T-helper 2 cell treated with Interferon-gamma antibody and Interleukin-4, amounts not matched to agents 5 μg/mL and 100 μg/mL, for 36 hours (primary cell): ENCODE measurements around the gene SULT1E1.

Experiments used
- DNase-seq: peaks from one replicate; pipeline ENCODE4 v3.0.0; 2021; ENCODE audit warnings: low spot score
- H3K27ac Mint-ChIP-seq: one replicate; pipeline ENCODE4 v1.8.0; 2021; ENCODE audit warnings: mild to moderate bottlenecking, mixed read lengths
- H3K27me3 Mint-ChIP-seq: one replicate; pipeline ENCODE4 v1.8.0; 2021; ENCODE audit warnings: low read depth, mixed read lengths
- H3K36me3 Mint-ChIP-seq: one replicate; pipeline ENCODE4 v1.8.0; 2021; ENCODE audit warnings: low read depth, mixed read lengths
- H3K4me1 Mint-ChIP-seq: one replicate; pipeline ENCODE4 v1.8.0; 2021; ENCODE audit warnings: low read depth, mixed read lengths
- H3K4me3 Mint-ChIP-seq: one replicate; pipeline ENCODE4 v1.8.0; 2022; ENCODE audit warnings: mild to moderate bottlenecking, moderate library complexity, mixed read lengths
- H3K9me3 Mint-ChIP-seq: one replicate; pipeline ENCODE4 v1.8.0; 2021; ENCODE audit warnings: mixed read lengths

The SULT1E1 gene

DNA sequence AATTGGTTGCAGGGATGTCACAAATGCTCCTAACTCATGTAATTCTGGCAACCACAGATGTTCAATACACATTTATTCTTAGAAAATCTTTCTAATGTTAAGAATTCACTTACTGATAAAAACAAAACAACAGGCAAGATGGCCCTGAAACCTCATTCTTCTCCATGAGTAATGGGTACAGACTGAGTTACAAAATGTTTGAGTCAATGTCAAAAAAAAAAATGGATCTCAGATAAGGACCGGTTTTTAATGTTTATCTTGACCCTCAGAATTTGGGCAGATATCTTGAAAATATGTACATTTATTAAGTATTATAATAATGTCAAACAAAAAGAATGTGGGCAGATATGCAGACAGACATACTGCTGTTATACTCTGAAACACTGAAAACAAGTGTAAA lies 1.8 kb upstream of the SULT1E1 start:
- Mint-ChIP-seq H3K27ac (no peak overlapping the region), H3K9me3 (no peaks in the 10 kb centered on the region), H3K4me1 (no peaks in the 10 kb centered on the region), H3K36me3 (no peaks in the 10 kb centered on the region), H3K4me3 (no peak overlapping the region), H3K27me3 (no peaks in the 10 kb centered on the region)
- DNase-seq: no peak

DNA sequence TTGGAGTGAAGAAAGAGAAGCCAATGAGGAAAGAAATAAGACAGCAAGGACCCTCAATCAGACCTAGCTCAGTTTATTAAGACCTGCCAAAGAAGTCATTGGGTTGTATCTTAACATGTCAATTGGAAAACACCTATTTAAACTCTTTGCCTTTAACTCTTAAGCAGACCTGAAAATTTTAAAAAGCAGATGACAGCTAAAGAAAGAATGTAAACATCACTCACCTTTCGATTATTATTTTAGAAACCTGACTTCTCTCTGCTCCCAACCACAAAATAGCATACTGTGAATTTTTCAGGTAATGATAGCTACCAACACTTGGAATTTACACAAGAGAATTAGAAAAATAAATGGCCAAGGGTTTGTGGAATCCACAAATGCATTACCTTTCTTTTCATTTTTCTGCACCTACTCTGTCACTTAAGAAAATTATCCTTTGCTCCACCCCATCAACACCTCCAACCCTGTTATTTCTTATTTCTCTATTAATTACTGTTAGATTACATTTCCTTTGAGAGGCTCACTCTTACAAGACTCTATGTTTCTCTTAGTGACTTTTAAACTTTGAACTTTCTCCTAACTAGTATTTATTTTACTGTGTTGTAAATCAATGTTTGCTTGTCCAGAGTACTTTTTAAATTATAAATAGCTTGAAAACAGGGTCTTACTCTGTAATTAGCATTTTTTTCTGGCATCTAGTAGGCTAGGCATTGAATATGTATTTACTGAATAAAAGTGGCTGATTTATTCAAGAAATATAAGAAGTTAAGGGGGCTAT lies 765 bp upstream of the SULT1E1 start:
- Mint-ChIP-seq H3K9me3 (no peaks in the 10 kb centered on the region), H3K4me1 (no peaks in the 10 kb centered on the region), H3K4me3 (no peak overlapping the region), H3K27ac (no peak overlapping the region), H3K27me3 (no peaks in the 10 kb centered on the region), H3K36me3 (no peaks in the 10 kb centered on the region)
- DNase-seq: no peak

DNA sequence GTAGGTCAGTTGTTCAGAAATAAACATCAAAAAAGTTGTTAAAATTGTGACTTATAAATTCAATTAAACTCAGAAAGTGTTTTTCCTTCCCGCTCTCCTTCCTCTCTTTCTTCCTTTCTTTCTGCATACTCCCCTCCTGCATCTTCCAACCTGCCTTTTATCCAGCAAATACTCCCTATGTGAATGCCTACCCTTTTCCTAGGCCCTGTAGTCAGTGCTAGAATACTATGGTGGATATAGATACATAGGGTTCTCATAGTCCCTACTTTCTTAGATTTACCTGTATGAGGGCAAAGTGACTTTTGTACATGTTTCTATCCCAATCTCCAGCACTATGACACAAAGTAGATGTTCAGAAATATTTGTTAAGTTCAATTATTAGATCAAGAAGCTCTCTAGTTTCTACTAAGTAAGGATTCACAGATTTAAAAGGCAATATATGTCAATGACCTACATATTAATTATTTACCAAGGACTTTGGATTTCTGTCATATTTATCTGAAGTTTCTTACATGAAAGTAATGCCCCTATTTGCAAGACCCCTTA lies 732 bp downstream of the SULT1E1 start:
- H3K4me3 Mint-ChIP-seq: no peak overlapping the region
- no peaks in the 10 kb centered on the region for H3K27me3 Mint-ChIP-seq
- H3K4me1 Mint-ChIP-seq: no peaks in the 10 kb centered on the region
- DNase-seq: no peak
- H3K27ac Mint-ChIP-seq: no peak overlapping the region
- H3K36me3 Mint-ChIP-seq: no peaks in the 10 kb centered on the region
- H3K9me3 Mint-ChIP-seq: no peaks in the 10 kb centered on the region

DNA sequence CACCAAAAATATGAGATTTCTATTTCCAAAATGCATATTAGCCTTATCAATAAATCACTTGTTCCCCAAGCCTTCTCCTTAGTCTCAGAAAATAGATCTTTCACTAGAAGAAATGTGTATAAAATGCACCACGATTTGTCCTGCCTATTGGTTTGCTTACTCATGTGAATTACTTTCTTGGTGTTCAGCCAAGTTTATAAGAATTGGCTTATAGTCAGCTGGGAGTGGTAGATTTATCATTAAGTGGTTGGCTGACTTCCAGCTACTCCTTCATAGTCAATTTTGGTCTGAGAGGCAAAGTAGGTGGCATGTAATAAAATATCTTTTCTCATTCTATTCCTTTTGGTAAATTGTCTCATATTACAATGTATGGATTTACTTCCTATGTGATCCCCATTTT lies 1.3 kb downstream of the SULT1E1 start:
- H3K36me3 Mint-ChIP-seq: no peaks in the 10 kb centered on the region
- no peaks in the 10 kb centered on the region for H3K27me3 Mint-ChIP-seq
- DNase-seq: no peak
- H3K4me3 Mint-ChIP-seq: no peak overlapping the region
- H3K9me3 Mint-ChIP-seq: no peaks in the 10 kb centered on the region
- H3K27ac Mint-ChIP-seq: no peak overlapping the region
- no peaks in the 10 kb centered on the region for H3K4me1 Mint-ChIP-seq

DNA sequence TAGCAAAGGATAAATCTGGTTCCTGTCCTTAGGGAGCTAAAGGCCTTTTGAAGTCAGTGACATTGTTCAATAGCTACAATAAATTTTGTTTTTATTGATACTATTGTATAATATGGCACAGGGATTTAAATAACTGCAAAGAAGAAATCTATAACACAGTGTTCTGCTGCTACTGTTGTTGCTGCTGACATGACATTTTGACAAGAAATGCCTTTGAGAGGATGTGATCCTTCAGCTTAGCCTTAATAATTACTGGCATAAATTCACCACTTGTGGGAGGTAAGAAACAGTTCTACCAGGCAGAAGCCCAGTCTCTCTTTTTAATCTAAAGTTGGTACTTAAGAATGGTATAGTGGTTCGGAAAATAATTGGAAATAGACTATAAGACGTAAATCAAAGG lies 4.1 kb downstream of the SULT1E1 start:
- no peaks in the 10 kb centered on the region for H3K36me3 Mint-ChIP-seq
- H3K9me3 Mint-ChIP-seq: no peaks in the 10 kb centered on the region
- no peak for DNase-seq
- H3K4me3 Mint-ChIP-seq: no peak overlapping the region
- no peaks in the 10 kb centered on the region for H3K4me1 Mint-ChIP-seq
- no peak overlapping the region for H3K27ac Mint-ChIP-seq
- H3K27me3 Mint-ChIP-seq: peaks cover 4% of the 10 kb centered on the region

DNA sequence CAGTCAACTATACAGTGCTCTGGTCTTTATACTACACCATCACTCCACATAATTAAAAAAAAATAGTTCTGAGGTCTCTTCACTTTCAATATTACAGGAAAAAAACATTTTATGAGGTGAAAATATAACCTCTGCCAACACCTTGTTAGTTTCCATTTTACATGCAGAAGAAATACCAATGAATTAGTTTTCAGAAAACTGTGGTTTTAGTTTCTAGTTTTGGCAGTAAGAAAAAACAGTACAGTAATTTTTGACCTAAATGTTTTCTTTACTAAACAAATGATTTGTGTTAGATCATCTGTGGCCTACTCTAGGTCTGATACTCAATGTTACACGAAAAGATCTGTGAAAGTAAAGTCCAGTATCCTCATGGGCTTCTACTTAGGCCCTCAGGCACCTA lies 10.0 kb downstream of the SULT1E1 start:
- Mint-ChIP-seq H3K36me3 (no peaks in the 10 kb centered on the region), H3K4me3 (no peak overlapping the region), H3K27ac (no peak overlapping the region), H3K9me3 (no peaks in the 10 kb centered on the region), H3K27me3 (peaks cover 4% of the 10 kb centered on the region), H3K4me1 (peaks cover 7% of the 10 kb centered on the region)
- no peak for DNase-seq

DNA sequence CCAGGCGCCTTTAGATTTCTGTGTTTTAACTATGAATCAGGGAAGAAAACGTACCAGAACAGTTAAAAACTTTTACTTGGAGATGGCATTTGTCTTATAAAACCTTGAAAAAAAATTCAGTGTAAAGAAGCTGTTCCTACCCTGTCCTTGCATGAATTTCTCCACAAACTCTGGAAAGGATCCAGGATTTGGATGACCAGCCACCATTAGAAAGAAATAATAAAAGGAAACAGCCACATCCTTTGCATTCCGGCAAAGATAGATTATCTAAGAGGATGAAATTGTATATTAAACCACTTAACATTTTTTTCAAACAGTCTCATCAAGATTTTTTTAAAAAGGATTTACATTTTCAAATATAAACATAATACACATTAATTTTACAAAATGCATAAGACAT lies 10.6 kb downstream of the SULT1E1 start:
- H3K27me3 Mint-ChIP-seq: peaks cover 7% of the 10 kb centered on the region
- no peak overlapping the region for H3K4me3 Mint-ChIP-seq
- no peak overlapping the region for H3K27ac Mint-ChIP-seq
- H3K4me1 Mint-ChIP-seq: peaks cover 7% of the 10 kb centered on the region
- H3K9me3 Mint-ChIP-seq: no peaks in the 10 kb centered on the region
- H3K36me3 Mint-ChIP-seq: no peaks in the 10 kb centered on the region
- DNase-seq: no peak

DNA sequence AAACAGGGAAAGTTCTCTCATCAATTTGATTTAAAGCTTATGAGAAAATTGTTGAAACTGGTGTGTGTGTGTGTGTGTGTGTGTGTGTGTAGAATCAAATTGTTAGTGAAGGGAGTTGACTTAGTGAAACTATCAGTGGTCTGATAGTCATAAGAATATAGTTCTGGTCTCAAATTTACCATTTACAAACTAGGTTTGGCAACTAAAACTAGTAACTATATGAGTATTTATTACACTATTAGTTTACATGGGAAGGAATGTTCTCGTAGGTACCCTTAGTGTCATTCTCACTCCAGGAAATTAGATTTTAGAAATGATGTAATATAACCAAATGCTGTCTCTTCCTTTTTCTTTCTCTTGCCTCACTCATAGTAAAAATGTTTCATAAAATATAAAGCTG lies 11.9 kb downstream of the SULT1E1 start:
- Mint-ChIP-seq H3K9me3 (no peaks in the 10 kb centered on the region), H3K4me3 (no peak overlapping the region), H3K4me1 (peaks cover 10% of the 10 kb centered on the region), H3K36me3 (no peaks in the 10 kb centered on the region), H3K27me3 (peaks cover 6% of the 10 kb centered on the region), H3K27ac (no peak overlapping the region)
- DNase-seq: no peak

DNA sequence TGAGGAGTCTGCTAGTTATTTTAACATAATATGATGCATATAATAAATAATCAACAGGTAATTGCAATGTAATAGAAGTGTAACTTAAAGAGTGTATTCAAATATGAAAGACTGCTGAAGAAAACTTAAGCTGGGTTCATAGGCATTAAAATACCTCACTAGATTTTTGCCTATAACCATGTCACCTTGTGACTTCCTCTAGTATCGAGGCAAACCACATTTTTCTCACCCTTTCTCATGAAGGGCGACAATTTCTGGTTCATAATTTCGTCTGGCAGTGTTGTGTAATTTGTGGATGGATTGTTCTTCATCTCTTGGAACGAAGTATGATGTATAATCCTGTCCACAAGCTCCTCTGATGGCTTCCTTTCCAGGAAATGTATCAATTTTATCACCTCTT lies 16.0 kb downstream of the SULT1E1 start:
- H3K27ac Mint-ChIP-seq: no peak overlapping the region
- DNase-seq: no peak
- H3K27me3 Mint-ChIP-seq: peaks cover 8% of the 10 kb centered on the region
- H3K4me3 Mint-ChIP-seq: no peak overlapping the region
- no peaks in the 10 kb centered on the region for H3K36me3 Mint-ChIP-seq
- no peaks in the 10 kb centered on the region for H3K9me3 Mint-ChIP-seq
- peaks cover 5% of the 10 kb centered on the region for H3K4me1 Mint-ChIP-seq

DNA sequence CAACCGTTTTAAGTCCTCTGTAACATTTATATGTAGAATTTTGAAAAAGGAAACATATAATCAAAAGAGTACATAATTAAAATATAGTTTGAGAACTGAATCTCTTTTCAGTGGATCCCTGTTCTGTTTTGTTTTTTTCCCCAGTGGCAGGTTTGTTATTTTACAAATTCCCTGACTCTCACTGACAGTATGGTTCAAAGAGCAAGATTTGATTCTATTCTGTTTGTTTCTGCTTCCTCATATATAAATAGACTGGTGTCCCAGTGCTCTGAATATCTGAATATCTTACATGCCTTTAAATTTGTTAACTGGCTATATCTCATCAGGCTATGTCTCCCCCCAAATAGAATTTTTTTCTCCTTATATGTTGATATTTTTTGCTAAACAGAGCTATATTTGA lies 16.6 kb downstream of the SULT1E1 start:
- Mint-ChIP-seq H3K27ac (no peak overlapping the region), H3K4me1 (peaks cover 4% of the 10 kb centered on the region), H3K36me3 (no peaks in the 10 kb centered on the region), H3K9me3 (no peaks in the 10 kb centered on the region), H3K4me3 (no peak overlapping the region), H3K27me3 (peaks cover 8% of the 10 kb centered on the region)
- DNase-seq: no peak

DNA sequence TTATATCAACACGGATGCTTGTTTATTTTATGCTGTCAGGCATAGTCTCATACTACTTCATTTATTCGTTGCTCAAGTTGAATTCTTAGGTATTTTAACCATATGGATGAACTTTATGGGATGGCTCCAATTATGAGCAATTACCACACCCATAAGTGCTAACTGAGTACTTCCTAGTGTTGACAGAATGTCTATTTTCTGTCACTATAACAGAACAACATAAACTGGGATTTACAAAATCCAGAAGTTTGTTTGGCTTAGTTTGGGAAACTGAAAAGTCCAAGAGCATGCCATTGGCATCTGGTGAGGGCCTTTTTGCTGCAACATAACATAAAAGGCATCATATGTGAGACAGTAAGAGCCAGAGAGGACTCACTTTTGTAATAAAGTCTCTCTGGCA lies 21.0 kb downstream of the SULT1E1 start:
- Mint-ChIP-seq H3K4me1 (peaks cover 3% of the 10 kb centered on the region), H3K4me3 (no peak overlapping the region), H3K27ac (no peak overlapping the region), H3K27me3 (peaks cover 3% of the 10 kb centered on the region), H3K36me3 (no peaks in the 10 kb centered on the region), H3K9me3 (no peaks in the 10 kb centered on the region)
- no peak for DNase-seq

DNA sequence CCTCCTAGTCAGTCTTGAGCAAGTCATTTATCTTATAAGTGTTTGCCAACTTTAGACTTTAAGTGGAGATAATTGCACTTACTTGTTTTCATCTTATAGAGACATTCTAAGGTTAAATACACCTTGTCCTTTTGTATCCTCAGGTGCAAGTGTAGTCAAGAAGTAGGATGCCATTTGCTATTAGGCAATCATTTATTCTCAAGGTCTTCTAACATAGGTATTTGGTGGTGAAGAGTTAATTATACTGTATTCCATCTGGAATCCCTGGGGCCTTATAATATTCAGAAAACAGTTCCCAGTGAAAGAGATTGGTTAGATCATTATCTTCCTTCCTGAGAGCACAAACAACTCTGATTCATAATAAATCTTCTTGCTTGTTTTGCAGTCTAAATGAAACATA lies 23.7 kb downstream of the SULT1E1 start:
- Mint-ChIP-seq H3K27me3 (peaks cover 2% of the 10 kb centered on the region), H3K4me3 (no peak overlapping the region), H3K27ac (no peak overlapping the region), H3K9me3 (no peaks in the 10 kb centered on the region), H3K4me1 (peaks cover 9% of the 10 kb centered on the region), H3K36me3 (no peaks in the 10 kb centered on the region)
- DNase-seq: no peak

DNA sequence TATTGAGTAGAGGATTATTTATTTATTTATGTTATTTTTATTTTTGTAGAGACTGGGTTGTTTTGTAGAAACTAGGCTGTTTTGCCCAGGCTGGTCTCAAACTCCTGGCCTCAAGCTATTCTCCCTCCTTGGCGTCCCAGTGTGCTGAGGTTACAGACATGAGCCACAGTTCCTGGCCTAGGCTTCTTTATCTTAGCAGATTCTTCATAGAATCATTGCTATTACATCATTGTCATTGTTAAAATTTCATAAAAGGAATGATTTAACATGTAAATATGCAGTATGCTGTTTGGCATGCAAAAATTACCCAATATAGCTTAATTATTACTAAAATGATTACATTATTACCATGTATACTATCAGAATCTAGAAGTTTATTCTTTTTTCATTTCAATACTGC lies 24.2 kb downstream of the SULT1E1 start:
- Mint-ChIP-seq H3K27ac (no peak overlapping the region), H3K9me3 (no peaks in the 10 kb centered on the region), H3K27me3 (peaks cover 2% of the 10 kb centered on the region), H3K4me1 (peaks cover 11% of the 10 kb centered on the region), H3K36me3 (no peaks in the 10 kb centered on the region), H3K4me3 (no peak overlapping the region)
- no peak for DNase-seq

DNA sequence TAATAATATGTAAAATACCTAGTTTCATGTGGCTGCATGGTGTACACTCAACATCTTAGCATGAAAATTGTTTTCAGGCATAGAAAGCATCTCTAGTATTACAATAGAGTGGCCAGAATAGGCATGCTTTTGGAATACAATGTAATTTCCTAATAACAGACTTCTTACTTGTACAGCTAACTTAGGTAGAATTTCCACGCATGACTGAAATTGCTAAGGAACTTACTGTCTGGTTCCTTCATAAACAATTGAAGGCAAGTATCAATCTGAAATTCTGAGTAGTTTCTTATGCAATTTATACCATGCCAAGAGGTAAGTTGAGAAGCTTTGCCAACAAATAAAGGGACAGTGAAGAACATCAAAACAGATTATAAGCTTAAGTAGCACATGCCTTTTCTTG lies 26.7 kb downstream of the SULT1E1 start:
- Mint-ChIP-seq H3K27me3 (peaks cover 2% of the 10 kb centered on the region), H3K9me3 (no peaks in the 10 kb centered on the region), H3K27ac (no peak overlapping the region), H3K36me3 (no peaks in the 10 kb centered on the region), H3K4me1 (peaks cover 11% of the 10 kb centered on the region), H3K4me3 (no peak overlapping the region)
- DNase-seq: no peak
